A549 (cell line): Measurements from ENCODE around the gene CDC42BPG. TPM values are rescaled to one million over a fixed set of nuclear protein-coding genes. Genes with fewer than 3 reads are reported as not detected.
A peak's percentile ranks its signal among the peaks of the same experiment; 100 is the strongest.

Experiments used
- ATAC-seq, 2 experiments: fragments of 200-7000 bp in 1 of 2; fragments of >200 bp in 1 of 2; cut with Nextera tagmentation in 1 of 2; cut with Tn5 transposase in 1 of 2; 3 replicates each; pipeline versions ENCODE4 v1.8.0 to v1.9.1; 2018 to 2020; ENCODE audit warnings: mild to moderate bottlenecking in 1 of 2, moderate library complexity in 1 of 2
- CTCF ChIA-PET: fragments of 300-600 bp; sonication (Branson Sonifier 250); formaldehyde crosslinking; extraction: SDS; loops from one replicate; lab custom pipeline; 2021; ENCODE audit warnings: antibody characterized with exemption, inconsistent platforms; lab: Yijun Ruan, JAX
- POLR2A ChIA-PET: fragments of 350-600 bp; formaldehyde crosslinking; extraction: SDS; loops from one replicate; lab custom pipeline; 2021; ENCODE audit warnings: antibody characterized with exemption, inconsistent platforms; lab: Yijun Ruan, JAX
- DNase-seq, 2 experiments: peaks; one replicate each; pipeline versions ENCODE4 v3.0.0 to v3.0.0-alpha.2; 2011 to 2016; ENCODE audit warnings: low read depth in 1 of 2, low spot score in 1 of 2
- FAIRE-seq: peaks from 2 replicates; lab custom pipeline; 2011; peaks lifted over from hg19 to GRCh38; lab: Jason Lieb, UNC
- H3K27ac ChIP-seq, 2 experiments: fragments of >200 bp; sonication (Bioruptor Twin); formaldehyde crosslinking; 3 replicates each; pipeline ENCODE4 v1.5.1; 2016 to 2017
- H3K4me1 ChIP-seq: fragments of >200 bp; sonication (Bioruptor Twin); formaldehyde crosslinking; 3 replicates; pipeline ENCODE4 v1.6.1; 2016
- H3K4me2 ChIP-seq: fragments of >200 bp; sonication (Bioruptor Twin); formaldehyde crosslinking; 3 replicates; pipeline ENCODE4 v1.6.1; 2016
- H3K4me3 ChIP-seq: fragments of >200 bp; sonication (Bioruptor Twin); formaldehyde crosslinking; 3 replicates; pipeline ENCODE4 v1.5.1; 2016
- H3K9me3 ChIP-seq: fragments of >200 bp; sonication (Bioruptor Twin); formaldehyde crosslinking; 3 replicates; pipeline ENCODE4 v1.6.1; 2016
- CBX8 ChIP-seq: fragments of 200-600 bp; sonication (generic); IDR thresholded peaks from 2 replicates; pipeline ENCODE4 v1.6.1; 2016
- CHD2 ChIP-seq: fragments of 150-350 bp; IDR thresholded peaks from 2 replicates; pipeline ENCODE4 v1.6.1; 2014; ENCODE audit warnings: low read length; ENCODE audit not compliant: partially characterized antibody
- EHF ChIP-seq: fragments of 250-450 bp; sonication (Bioruptor Pico); IDR thresholded peaks from 2 replicates; pipeline ENCODE4 v1.5.0; 2020; ENCODE audit warnings: mild to moderate bottlenecking
- EP300 ChIP-seq, 2 experiments: fragments of >200 bp; sonication (Bioruptor Twin); formaldehyde crosslinking; IDR thresholded peaks; 2 replicates in 1 of 2; 3 replicates in 1 of 2; pipeline ENCODE4 v1.6.1; 2016 to 2017
- FOSL2 ChIP-seq, 2 experiments: fragments of 450-650 bp in 1 of 2; fragments of >200 bp in 1 of 2; sonication (Bioruptor Twin) in 1 of 2; formaldehyde crosslinking; IDR thresholded peaks; 2 replicates each; pipeline versions ENCODE4 v1.5.0 to v1.6.1; 2016 to 2020; ENCODE audit warnings: mild to moderate bottlenecking in 1 of 2, moderate library complexity in 1 of 2
- GATA3 ChIP-seq: IDR thresholded peaks from 2 replicates; pipeline ENCODE4 v1.6.1; 2012; ENCODE audit warnings: borderline replicate concordance
- HES2 ChIP-seq: fragments of >200 bp; sonication (Bioruptor Twin); formaldehyde crosslinking; IDR thresholded peaks from 2 replicates; pipeline ENCODE4 v1.6.1; 2016
- HEYL ChIP-seq: fragments of 250-450 bp; sonication (Bioruptor Pico); IDR thresholded peaks from 2 replicates; pipeline ENCODE4 v1.8.0; 2021; ENCODE audit warnings: mild to moderate bottlenecking, moderate library complexity
- HOXA7 ChIP-seq: fragments of 250-450 bp; sonication (Bioruptor Pico); IDR thresholded peaks from 2 replicates; pipeline ENCODE4 v1.5.0; 2020; ENCODE audit warnings: mild to moderate bottlenecking, moderate library complexity
- HOXB13 ChIP-seq: fragments of 250-450 bp; sonication (Bioruptor Pico); IDR thresholded peaks from 2 replicates; pipeline ENCODE4 v1.5.0; 2020; ENCODE audit warnings: low read depth, mild to moderate bottlenecking, moderate library complexity
- HOXB5 ChIP-seq: fragments of 250-450 bp; sonication (Bioruptor Pico); IDR thresholded peaks from 2 replicates; pipeline ENCODE4 v1.5.0; 2020; ENCODE audit warnings: mild to moderate bottlenecking, moderate library complexity
- KDM1A ChIP-seq: fragments of 200-600 bp; sonication (generic); IDR thresholded peaks from 2 replicates; pipeline ENCODE4 v1.6.1; 2016; ENCODE audit warnings: low read depth, mild to moderate bottlenecking
- MAFK ChIP-seq: fragments of 450-650 bp; IDR thresholded peaks from 2 replicates; pipeline ENCODE4 v1.6.1; 2014; ENCODE audit not compliant: partially characterized antibody
- MYC ChIP-seq: IDR thresholded peaks from 2 replicates; pipeline ENCODE4 v1.6.1; 2012; ENCODE audit warnings: mild to moderate bottlenecking, inconsistent platforms, low read length, improper control_type of control experiment, borderline replicate concordance
- NPAS2 ChIP-seq: fragments of 250-450 bp; sonication (Bioruptor Pico); IDR thresholded peaks from 2 replicates; pipeline ENCODE4 v1.8.0; 2022; ENCODE audit warnings: mild to moderate bottlenecking, moderate library complexity, borderline replicate concordance
- NR3C1 ChIP-seq: fragments of >200 bp; sonication (Bioruptor Twin); formaldehyde crosslinking; IDR thresholded peaks from 3 replicates; pipeline ENCODE4 v1.6.1; 2017
- PBX3 ChIP-seq: IDR thresholded peaks from 2 replicates; pipeline ENCODE4 v1.6.1; 2012
- POLR2A ChIP-seq: IDR thresholded peaks from 2 replicates; pipeline ENCODE4 v1.6.1; 2012; ENCODE audit warnings: mild to moderate bottlenecking, low read length
- RCOR1 ChIP-seq: fragments of 150-350 bp; IDR thresholded peaks from 2 replicates; pipeline ENCODE4 v1.6.1; 2014; ENCODE audit warnings: antibody characterized with exemption, low read length, low read depth
- RNF2 ChIP-seq: fragments of 200-600 bp; sonication (generic); IDR thresholded peaks from 2 replicates; pipeline ENCODE4 v1.6.1; 2016; ENCODE audit warnings: low read depth, mild to moderate bottlenecking, antibody characterized with exemption, moderate library complexity, borderline replicate concordance
- SREBF2 ChIP-seq: fragments of 450-650 bp; IDR thresholded peaks from 2 replicates; pipeline ENCODE4 v1.6.1; 2014; ENCODE audit warnings: mild to moderate bottlenecking, moderate library complexity
- TFCP2L1 ChIP-seq: fragments of 250-450 bp; sonication (Bioruptor Pico); IDR thresholded peaks from 2 replicates; pipeline ENCODE4 v1.5.0; 2021; ENCODE audit warnings: mild to moderate bottlenecking
- WGBS: methylation state at CpG from one replicate; pipeline ENCODE4 v1.1.6; 2017; ENCODE audit errors: missing lambda C conversion rate; 5-methylcytosine and 5-hydroxymethylcytosine counted together
- polyA plus RNA-seq, 4 experiments: library from polyadenylated mRNA; depleted of rRNA in 3 of 4; stranded (reverse); fragments of >200 nt; fragmentation: RNase III in 1 of 4; extraction: RNeasy Plus Mini Kit Qiagen cat#74134 plus additional on column Dnase treatment in 1 of 4; gene quantifications; 2 replicates in 3 of 4; 3 replicates in 1 of 4; pipeline ENCODE4 v1.2.3, GENCODE V29; 2011 to 2017
- TF ChIP-seq, protein P1 (sequence below): fragments of 450-650 bp; IDR thresholded peaks from 2 replicates; pipeline ENCODE4 v1.6.1; 2014; ENCODE audit warnings: antibody characterized with exemption
- TF ChIP-seq, protein P2 (sequence below): IDR thresholded peaks from 2 replicates; pipeline ENCODE4 v1.6.1; 2012
- TF ChIP-seq, protein P3 (sequence below): fragments of 250-450 bp; sonication (Bioruptor Pico); IDR thresholded peaks from 2 replicates; pipeline ENCODE4 v1.5.0; 2020; ENCODE audit warnings: low read depth, mild to moderate bottlenecking, moderate library complexity

CDC42BPG gene
- polyA plus RNA-seq, 2 of the 4 experiments (the other 2 are of a cell fraction): 0.35 to 1.0 TPM

- Histone ChIP-seq H3K4me1 (peaks cover 46% of the 10 kb centered on the region), H3K27ac (peak overlapping the region; percentile 78 to 82), H3K9me3 (no peaks in the 10 kb centered on the region), H3K4me2 (peak overlapping the region; percentile 91), H3K4me3 (peak overlapping the region; percentile 51)
- WGBS: 51% methylated on average over 22 of the region's 27 CpGs
- TF ChIP-seq POLR2A (no peak), MYC (no peak), NPAS2 (no peak), SREBF2 (no peak), EHF (CRISPR knock-in tag) (no peak), HES2 (no peak), HEYL (no peak), CBX8 (no peak), TFCP2L1 (CRISPR knock-in tag) (no peak), MAFK (no peak), CHD2 (no peak), HOXB13 (CRISPR knock-in tag) (no peak), RCOR1 (no peak), NR3C1 (no peak), RNF2 (no peak), PBX3 (no peak), HOXA7 (no peak), EP300 (IDR thresholded peaks at IDR 0.05) (no peak)
- TF ChIP-seq, protein P1, sequence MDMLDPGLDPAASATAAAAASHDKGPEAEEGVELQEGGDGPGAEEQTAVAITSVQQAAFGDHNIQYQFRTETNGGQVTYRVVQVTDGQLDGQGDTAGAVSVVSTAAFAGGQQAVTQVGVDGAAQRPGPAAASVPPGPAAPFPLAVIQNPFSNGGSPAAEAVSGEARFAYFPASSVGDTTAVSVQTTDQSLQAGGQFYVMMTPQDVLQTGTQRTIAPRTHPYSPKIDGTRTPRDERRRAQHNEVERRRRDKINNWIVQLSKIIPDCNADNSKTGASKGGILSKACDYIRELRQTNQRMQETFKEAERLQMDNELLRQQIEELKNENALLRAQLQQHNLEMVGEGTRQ: no peak
- TF ChIP-seq, protein P2, sequence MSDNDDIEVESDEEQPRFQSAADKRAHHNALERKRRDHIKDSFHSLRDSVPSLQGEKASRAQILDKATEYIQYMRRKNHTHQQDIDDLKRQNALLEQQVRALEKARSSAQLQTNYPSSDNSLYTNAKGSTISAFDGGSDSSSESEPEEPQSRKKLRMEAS: no peak
- FAIRE-seq (no peak), ATAC-seq (peak in 1 of 2 experiments; percentile 0; a peak in 2 of 6 replicates), DNase-seq (no peak)
- ChIA-PET CTCF (interaction anchor here (0.5 to 39.4 kb wide), 21 partner anchors 9 to 399 kb away, joined by 3 to 1607 read pairs (median 5); partner anchors contain the start of genes ARL2 and EHD1), POLR2A (interaction anchor here (1.0 to 1.5 kb wide), 6 partner anchors 35 to 268 kb away, joined by 3 to 5 read pairs (median 4); partner anchors contain the start of genes ARL2, EHD1, SF1 and TM7SF2)
Measured at GRCh38 chr11:64843686-64844329, 645 bp downstream of the CDC42BPG start.

GRCh38 chr11:64842851-64843685 is 1.4 kb downstream of the CDC42BPG start:
- peak; percentile 9 to 17; a peak in 5 of 6 replicates for ATAC-seq
- Histone ChIP-seq H3K4me1 (peaks cover 38% of the 10 kb centered on the region), H3K4me2 (peak overlapping the region; percentile 91)
- TF ChIP-seq, protein P3, sequence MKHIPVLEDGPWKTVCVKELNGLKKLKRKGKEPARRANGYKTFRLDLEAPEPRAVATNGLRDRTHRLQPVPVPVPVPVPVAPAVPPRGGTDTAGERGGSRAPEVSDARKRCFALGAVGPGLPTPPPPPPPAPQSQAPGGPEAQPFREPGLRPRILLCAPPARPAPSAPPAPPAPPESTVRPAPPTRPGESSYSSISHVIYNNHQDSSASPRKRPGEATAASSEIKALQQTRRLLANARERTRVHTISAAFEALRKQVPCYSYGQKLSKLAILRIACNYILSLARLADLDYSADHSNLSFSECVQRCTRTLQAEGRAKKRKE: no peak
- TF ChIP-seq NPAS2 (no peak), KDM1A (no peak), FOSL2 (IDR thresholded peaks at IDR 0.05) (no peak), FOSL2 (CRISPR knock-in tag; IDR thresholded peaks at IDR 0.05) (peak; percentile 52), GATA3 (no peak), HOXB5 (CRISPR knock-in tag) (no peak)
- TF ChIP-seq, protein P2: peak; percentile 35; the same call in 1 of the 2 replicates
- TF ChIP-seq, all 56 proteins: peak for 2
- ChIA-PET CTCF (interaction anchor here (0.5 to 39.4 kb wide), 16 partner anchors 8 to 400 kb away, joined by 3 to 1607 read pairs (median 6); partner anchors contain the start of genes ARL2 and EHD1), POLR2A (interaction anchor here (1.3 to 1.4 kb wide), 3 partner anchors 64 to 269 kb away, joined by 3 to 4 read pairs (median 4); partner anchors contain the start of genes ARL2 and SF1)
- WGBS: 30% methylated on average over 15 of the region's 19 CpGs
- FAIRE-seq (no peak), DNase-seq (peak; percentile 48 to 59)
- H3K4me3 ChIP-seq: no peak overlapping the region
- peak overlapping the region; percentile 78 to 82 for H3K27ac ChIP-seq
- no peaks in the 10 kb centered on the region for H3K9me3 ChIP-seq
